Coronary artery (tissue), 2 donors: Measurements from ENCODE around the gene SRRD.
A peak's percentile ranks its signal among the peaks of the same experiment; 100 is the strongest.
"Not testable (repeated sequence)": the region's sequence is repeated elsewhere in the genome, so short reads cannot be mapped to it uniquely, and the experiment has no call there.

ENCODE experiments used
- DNase-seq: peaks from one replicate; pipeline ENCODE4 v3.0.0-alpha.2; 2017; ENCODE audit warnings: low spot score
- H3K27ac ChIP-seq, 2 donors: fragments of 200-600 bp; sonication (generic); one replicate each; pipeline ENCODE4 v1.5.1; 2016 to 2019
- H3K4me3 ChIP-seq: fragments of 200-600 bp; sonication (generic); 2 replicates; pipeline ENCODE4 v1.5.1; 2016; ENCODE audit warnings: mild to moderate bottlenecking, moderate library complexity
- TF ChIP-seq, protein P1 (sequence below): fragments of 200-600 bp; sonication (generic); IDR thresholded peaks from one replicate; pipeline ENCODE4 v1.5.1; 2019; ENCODE audit warnings: antibody characterized with exemption

SRRD gene, protein sequence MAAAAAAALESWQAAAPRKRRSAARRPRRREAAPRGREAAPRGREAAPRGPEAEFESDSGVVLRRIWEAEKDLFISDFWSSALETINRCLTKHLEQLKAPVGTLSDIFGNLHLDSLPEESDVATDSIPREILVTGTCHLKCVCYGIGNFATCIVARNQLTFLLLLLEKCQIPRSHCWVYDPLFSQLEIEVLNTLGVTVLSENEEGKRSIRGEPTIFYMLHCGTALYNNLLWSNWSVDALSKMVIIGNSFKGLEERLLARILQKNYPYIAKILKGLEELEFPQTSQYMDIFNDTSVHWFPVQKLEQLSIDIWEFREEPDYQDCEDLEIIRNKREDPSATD

DNA sequence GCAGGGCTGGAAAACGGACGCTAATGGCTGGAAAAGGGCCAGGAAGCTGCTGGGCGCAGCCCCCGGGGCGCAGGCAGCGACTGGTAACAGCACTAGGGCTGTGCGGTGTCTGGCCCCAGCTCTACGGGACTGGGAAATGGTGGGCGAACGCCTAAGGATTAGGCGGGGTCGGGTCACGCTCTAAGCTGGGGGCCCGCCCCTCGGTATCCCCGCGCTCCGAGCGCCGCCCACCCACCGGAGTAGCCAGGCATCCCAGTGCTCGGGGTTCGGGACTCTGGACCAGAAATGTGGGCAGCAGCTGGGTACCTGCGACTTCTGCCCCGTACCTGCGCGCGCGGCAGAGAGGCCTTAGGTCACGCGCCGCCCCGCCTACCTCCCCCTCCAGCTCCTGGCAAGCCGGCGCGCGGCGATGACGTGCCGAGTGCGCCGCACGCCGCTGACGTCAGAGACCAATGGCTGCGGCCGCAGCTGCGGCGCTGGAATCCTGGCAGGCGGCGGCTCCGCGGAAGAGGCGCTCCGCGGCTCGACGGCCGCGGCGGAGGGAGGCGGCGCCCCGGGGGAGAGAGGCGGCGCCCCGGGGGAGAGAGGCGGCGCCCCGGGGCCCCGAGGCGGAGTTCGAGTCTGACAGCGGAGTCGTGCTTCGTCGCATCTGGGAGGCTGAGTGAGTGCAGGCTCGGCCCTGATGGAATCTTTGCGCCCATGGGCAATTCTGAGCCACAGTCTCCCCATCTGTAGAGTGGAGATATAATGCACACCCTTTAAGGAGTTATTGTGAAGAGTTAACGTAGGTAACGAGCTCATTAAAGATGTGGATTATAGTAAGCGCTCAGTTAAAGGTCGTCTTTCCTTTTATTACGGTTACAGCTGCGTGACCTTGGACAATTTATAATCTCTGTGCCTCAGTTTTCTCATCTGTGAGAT, at the start of gene SRRD, which contains the start of gene HPS4:
Gene SRRD, plus strand, starts transcription at position 439 of the 921 bp plus-strand sequence. Its CDS starts 14 bp downstream, at position 453.
Gene HPS4, minus strand, starts transcription at position 345 of the 921 bp plus-strand sequence. CDS start 2,021 bp downstream, outside the sequence.
- Histone ChIP-seq H3K4me3 (peak within 1 kb of the TSS; percentile 100), H3K27ac (peak within 1 kb of the TSS; percentile 95 to 99)
- TF ChIP-seq, protein P1, sequence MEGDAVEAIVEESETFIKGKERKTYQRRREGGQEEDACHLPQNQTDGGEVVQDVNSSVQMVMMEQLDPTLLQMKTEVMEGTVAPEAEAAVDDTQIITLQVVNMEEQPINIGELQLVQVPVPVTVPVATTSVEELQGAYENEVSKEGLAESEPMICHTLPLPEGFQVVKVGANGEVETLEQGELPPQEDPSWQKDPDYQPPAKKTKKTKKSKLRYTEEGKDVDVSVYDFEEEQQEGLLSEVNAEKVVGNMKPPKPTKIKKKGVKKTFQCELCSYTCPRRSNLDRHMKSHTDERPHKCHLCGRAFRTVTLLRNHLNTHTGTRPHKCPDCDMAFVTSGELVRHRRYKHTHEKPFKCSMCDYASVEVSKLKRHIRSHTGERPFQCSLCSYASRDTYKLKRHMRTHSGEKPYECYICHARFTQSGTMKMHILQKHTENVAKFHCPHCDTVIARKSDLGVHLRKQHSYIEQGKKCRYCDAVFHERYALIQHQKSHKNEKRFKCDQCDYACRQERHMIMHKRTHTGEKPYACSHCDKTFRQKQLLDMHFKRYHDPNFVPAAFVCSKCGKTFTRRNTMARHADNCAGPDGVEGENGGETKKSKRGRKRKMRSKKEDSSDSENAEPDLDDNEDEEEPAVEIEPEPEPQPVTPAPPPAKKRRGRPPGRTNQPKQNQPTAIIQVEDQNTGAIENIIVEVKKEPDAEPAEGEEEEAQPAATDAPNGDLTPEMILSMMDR, result no peak
- DNase-seq, result peak; percentile 88

DNA sequence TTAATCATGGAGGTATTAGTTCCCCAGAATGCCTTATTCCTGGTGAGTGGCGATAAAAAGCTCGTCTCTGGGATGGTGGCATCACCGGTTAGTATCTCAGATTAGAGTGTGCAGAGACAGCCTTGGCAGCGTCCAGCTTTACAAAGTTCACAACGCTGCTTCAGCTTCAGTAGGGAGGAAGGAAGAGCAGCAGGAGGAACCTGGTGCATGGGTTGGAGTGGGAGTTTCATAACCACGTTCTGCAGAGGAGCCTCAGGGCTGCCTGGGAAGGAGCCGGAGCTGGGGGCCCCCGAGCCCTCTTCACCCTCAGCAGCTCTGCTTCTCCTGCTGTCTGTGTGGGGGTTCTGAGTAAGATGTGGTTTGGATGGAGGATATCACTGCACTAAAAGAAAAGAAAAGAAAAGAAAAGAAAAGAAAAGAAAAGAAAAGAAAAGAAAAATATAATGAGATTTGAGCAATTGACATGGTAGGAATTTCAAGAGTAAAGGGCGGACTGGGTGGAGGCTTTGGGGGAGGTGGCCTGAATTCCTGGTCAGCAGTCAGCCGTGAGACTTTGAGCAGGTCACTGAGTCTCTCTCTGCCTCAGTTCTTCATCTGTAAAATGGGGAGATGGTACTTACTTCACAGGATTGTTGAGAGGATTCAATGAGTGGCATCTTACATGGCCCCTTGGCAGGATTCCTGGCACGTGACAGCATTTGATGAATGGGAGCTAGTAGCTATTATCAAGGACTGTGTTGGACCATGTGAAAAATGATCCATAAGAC, 48.2 kb upstream of the SRRD start:
- Histone ChIP-seq H3K27ac (no peak overlapping the region), H3K4me3 (no peak overlapping the region)
- DNase-seq, result no peak
- TF ChIP-seq, protein P1, result no peak

DNA sequence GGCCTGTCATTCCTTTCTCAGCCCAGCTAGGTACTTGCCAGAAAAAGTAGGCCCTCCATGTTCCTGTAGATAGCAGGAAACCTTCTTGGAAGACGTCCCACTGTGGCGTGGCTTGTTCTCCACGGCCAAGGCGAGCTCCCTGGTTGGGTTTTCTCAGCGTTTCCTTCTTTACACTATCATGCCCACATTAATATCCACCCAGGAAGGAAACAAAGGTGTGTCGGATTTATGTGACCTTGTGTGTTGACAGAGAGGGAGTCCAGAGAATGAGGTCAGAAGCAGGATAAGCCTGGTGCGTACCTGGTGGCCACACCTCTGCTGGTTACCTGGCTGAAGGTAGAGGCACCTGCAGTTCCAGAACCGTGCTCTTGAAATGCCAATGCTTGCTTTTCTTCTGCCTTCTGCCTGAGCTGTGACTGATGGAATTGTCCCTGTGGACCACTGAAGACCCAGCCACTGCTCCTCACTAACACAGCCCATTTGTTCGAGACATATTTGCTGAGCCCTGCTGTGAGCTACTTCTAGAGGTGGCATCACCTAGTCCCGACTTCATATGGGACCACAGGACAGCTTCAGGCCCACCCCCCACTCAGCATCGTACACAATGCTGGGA, 46.7 kb upstream of the SRRD start:
- DNase-seq, result no peak
- TF ChIP-seq, protein P1, result no peak
- Histone ChIP-seq H3K27ac (no peak overlapping the region), H3K4me3 (no peak overlapping the region)

DNA sequence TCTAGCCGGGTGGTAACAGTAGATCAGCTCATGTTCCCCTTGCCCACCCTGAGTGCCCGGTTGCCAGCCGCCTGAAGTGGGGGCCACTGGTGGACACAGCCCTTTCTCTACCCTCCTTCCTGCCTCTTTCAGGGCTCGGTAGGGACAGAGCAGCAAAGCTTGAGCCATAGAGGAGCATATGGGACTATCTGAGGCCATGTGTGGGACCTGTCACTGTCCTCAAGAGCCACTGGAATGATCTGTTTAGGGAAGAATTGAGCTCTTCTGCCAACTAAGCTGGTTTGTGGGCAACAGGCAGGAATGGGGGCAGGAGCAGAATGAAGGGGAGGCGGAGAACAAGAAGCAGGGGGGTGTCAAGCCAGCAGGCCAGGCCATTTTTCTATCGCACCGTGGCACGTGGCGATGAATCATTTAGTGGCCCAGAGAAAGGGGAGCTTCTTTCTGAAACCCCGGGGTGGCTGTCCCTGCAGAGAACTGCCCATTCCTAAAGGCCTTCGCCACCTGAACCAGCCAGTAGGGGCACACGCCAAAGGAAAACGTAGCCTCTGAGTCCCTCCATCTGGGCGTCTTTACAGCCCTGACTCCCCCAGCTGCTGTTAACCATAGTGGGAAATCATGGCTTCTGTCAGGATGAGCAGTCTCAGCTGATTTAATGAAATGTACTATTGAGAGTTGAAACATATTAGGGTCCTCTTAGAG, 45.8 kb upstream of the SRRD start:
- no peak overlapping the region for H3K27ac ChIP-seq
- DNase-seq, result no peak

DNA sequence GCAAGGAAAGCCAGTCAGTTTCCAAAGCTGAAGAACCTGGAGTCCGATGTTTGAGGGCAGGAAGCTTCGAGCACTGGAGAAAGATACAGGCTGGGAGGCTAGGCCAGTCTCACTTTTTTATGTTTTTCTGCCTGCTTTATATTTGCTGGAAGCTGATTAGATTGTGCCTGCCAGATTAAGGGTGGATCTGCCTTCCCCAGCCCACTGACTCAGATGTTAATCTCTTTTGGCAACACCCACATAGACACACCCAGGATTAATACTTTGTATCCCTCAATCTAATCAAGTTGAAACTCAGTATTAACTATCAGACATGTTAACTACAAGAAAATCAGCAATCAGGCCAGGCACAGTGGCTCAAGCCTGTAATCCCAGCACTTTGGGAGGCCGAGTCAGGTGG, 44.9 kb upstream of the SRRD start:
- not testable (repeated sequence) for DNase-seq, H3K27ac ChIP-seq, H3K4me3 ChIP-seq

More for the DNA sequence above, 45.8 kb upstream of the SRRD start:
- TF ChIP-seq, protein P1, result no peak
- no peak overlapping the region for H3K4me3 ChIP-seq

DNA sequence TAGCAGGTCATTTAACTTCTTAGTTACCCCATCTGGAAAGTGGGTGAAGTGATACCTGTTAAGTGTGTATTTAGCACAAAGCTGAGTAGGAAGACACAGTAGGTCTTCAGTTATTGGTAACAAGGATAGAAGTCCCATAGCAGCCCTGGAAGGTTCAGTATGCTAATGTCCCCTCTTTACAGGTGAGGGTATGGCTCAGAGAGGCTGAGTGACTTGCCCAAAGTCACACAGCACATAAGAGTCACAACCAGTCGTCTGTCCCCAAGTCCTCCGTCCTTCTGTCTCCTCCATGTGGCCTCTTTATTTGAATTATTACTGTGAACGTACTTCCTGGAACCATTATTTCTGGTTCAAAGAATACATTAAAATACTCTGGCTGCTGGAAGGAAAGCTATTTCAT, 44.1 kb upstream of the SRRD start:
- no peak overlapping the region for H3K27ac ChIP-seq
- DNase-seq, result no peak
- TF ChIP-seq, protein P1, result no peak
- no peak overlapping the region for H3K4me3 ChIP-seq
